ENCODE data around the gene FXYD6. TPM values are rescaled to one million over a fixed set of nuclear protein-coding genes. Genes with fewer than 3 reads are reported as not detected.

The FXYD6 gene
- total and polyA plus RNA-seq, 4 donors = 37.0 to 70.0 (median 43.9) TPM

Other genes starting within 250 kb of the FXYD6 start
- gene DSCAML1, start 79.4 kb downstream of the FXYD6 start, total RNA-seq = 1 to 10 TPM; 1.4 to 1.5 TPM
- gene DSCAML1, start 79.4 kb downstream of the FXYD6 start, polyA plus RNA-seq = under 1 TPM; 0.18 to 0.79 TPM
- 1 to 10 TPM; 2.9 to 6.9 TPM for gene FXYD2, start 51.9 kb downstream of the FXYD6 start, total RNA-seq
- gene FXYD2, start 51.9 kb downstream of the FXYD6 start, polyA plus RNA-seq = 1 to 10 TPM; 1.6 to 4.5 TPM
- gene TMPRSS13, start 52.7 kb upstream of the FXYD6 start, total RNA-seq = 1 to 10 TPM; 9.4 TPM
- gene TMPRSS13, start 52.7 kb upstream of the FXYD6 start, polyA plus RNA-seq = 1 to 10 TPM; 5.8 to 9.1 TPM
- gene IL10RA, start 109.7 kb upstream of the FXYD6 start, total RNA-seq = 10 to 100 TPM; 15.4 to 41.1 TPM
- 10 to 100 TPM in 1 of 2 donors, 1 to 10 TPM in 1; 7.9 to 52.5 TPM for gene IL10RA, start 109.7 kb upstream of the FXYD6 start, polyA plus RNA-seq
- 10 to 100 TPM in 1 of 2 donors, 1 to 10 TPM in 1; 4.8 to 10.1 TPM for gene TMPRSS4, start 200.4 kb upstream of the FXYD6 start, total RNA-seq
- 1 to 10 TPM; 8.7 to 8.8 TPM for gene TMPRSS4, start 200.4 kb upstream of the FXYD6 start, polyA plus RNA-seq
- gene SMIM35, start 210.3 kb upstream of the FXYD6 start, total RNA-seq = under 1 TPM; 0.06 to 0.17 TPM
- gene SMIM35, start 210.3 kb upstream of the FXYD6 start, polyA plus RNA-seq = under 1 TPM; 0.06 to 0.15 TPM